K562 (cell line): ENCODE measurements around the gene UTP25. TPM values are rescaled to one million over a fixed set of nuclear protein-coding genes. Genes with fewer than 3 reads are reported as not detected.

Source experiments
- ATAC-seq: fragments of 200-7000 bp; cut with Tn5 transposase; 3 replicates; pipeline ENCODE4 v1.9.1; 2020; ENCODE audit warnings: moderate library complexity
- BruUV-seq: library from RNA; stranded (reverse); fragments of 400-500 nt; replicated peaks from 2 replicates; lab custom pipeline; 2021; lab: Mats Ljungman, UMichigan
- CTCF ChIA-PET: fragments of 300-600 bp; formaldehyde crosslinking; extraction: SDS; loops from one replicate; lab custom pipeline; 2021; ENCODE audit warnings: low intra/inter-chr PET ratio; lab: Yijun Ruan, JAX
- POLR2A ChIA-PET: fragments of 300-600, 350-650 bp; sonication (Branson Sonifier 250); formaldehyde crosslinking; extraction: SDS; loops from one replicate; lab custom pipeline; 2021; ENCODE audit warnings: antibody characterized with exemption, inconsistent platforms; lab: Yijun Ruan, JAX
- DNase-seq, 4 experiments: peaks; one replicate each; pipeline versions ENCODE4 v3.0.0 to v3.0.0-alpha.2; 2011 to 2018; ENCODE audit warnings: low spot score in 3 of 4, mixed read lengths in 3 of 4; ENCODE audit errors: extremely low read depth in 1 of 4
- FAIRE-seq: peaks from 2 replicates; lab custom pipeline; 2011; peaks lifted over from hg19 to GRCh38; lab: Jason Lieb, UNC
- H2AFZ ChIP-seq: 2 replicates; pipeline ENCODE4 v1.6.0; 2011; ENCODE audit warnings: low read depth, low read length, control low read depth, inconsistent platforms
- H3K27ac ChIP-seq: fragments of 200-600 bp; 3 replicates; pipeline ENCODE4 v1.8.0; 2011; ENCODE audit warnings: low read depth, mild to moderate bottlenecking, control low read depth, inconsistent platforms, low read length, moderate library complexity, mixed read lengths; ENCODE audit errors: extremely low read depth
- H3K27me3 ChIP-seq, 2 experiments: fragments of 300-600 bp in 1 of 2; 2 replicates in 1 of 2; 3 replicates in 1 of 2; pipeline versions ENCODE4 v1.6.0 to v1.8.0; 2011; ENCODE audit warnings: inconsistent platforms in 2 of 2, low read length in 2 of 2, mild to moderate bottlenecking in 1 of 2, mixed read lengths in 1 of 2, moderate library complexity in 1 of 2; ENCODE audit not compliant: control insufficient read depth in 2 of 2, insufficient read depth in 2 of 2
- H3K36me3 ChIP-seq: fragments of 300-600 bp; 3 replicates; pipeline ENCODE4 v1.8.0; 2011; ENCODE audit warnings: mild to moderate bottlenecking, low read length, inconsistent platforms; ENCODE audit not compliant: control insufficient read depth, insufficient read depth
- H3K4me1 ChIP-seq, 2 experiments: fragments of 200-600 bp in 1 of 2; replicated peaks in 1 of 2; 2 replicates in 1 of 2; 3 replicates in 1 of 2; pipeline versions ENCODE4 v1.5.1 to v1.8.0; 2011; ENCODE audit warnings: inconsistent platforms in 2 of 2, low read length in 2 of 2, mild to moderate bottlenecking in 1 of 2, mixed read lengths in 1 of 2, moderate library complexity in 1 of 2; ENCODE audit not compliant: control insufficient read depth in 2 of 2, insufficient read depth in 2 of 2
- H3K4me2 ChIP-seq: 2 replicates; pipeline ENCODE4 v1.6.1; 2011; ENCODE audit warnings: low read length, control low read depth, inconsistent platforms, mixed read lengths; ENCODE audit not compliant: insufficient read depth
- H3K4me3 ChIP-seq: fragments of 200-600 bp; sonication (generic), shearing (Covaris generic); 2 replicates; pipeline ENCODE4 v1.5.1; 2016; ENCODE audit warnings: control low read depth, inconsistent platforms
- H3K79me2 ChIP-seq: fragments of 200-600 bp; 3 replicates; pipeline ENCODE4 v1.8.0; 2011; ENCODE audit warnings: low read length, inconsistent platforms; ENCODE audit not compliant: control insufficient read depth, insufficient read depth
- H3K9ac ChIP-seq, 2 experiments: 2 replicates each; pipeline versions ENCODE4 v1.6.0 to v1.6.1; 2011; ENCODE audit warnings: low read depth in 2 of 2, low read length in 2 of 2, control low read depth in 1 of 2, inconsistent platforms in 1 of 2, mild to moderate bottlenecking in 1 of 2, mixed read lengths in 1 of 2; ENCODE audit not compliant: insufficient read depth in 1 of 2
- H3K9me1 ChIP-seq: one replicate; pipeline ENCODE4 v1.6.0; 2011; ENCODE audit warnings: inconsistent platforms, mild to moderate bottlenecking, low read length, moderate library complexity; ENCODE audit not compliant: control insufficient read depth, insufficient read depth
- H3K9me3 ChIP-seq: replicated peaks from 2 replicates; pipeline ENCODE4 v1.5.1; 2011; ENCODE audit warnings: low read depth, low read length, inconsistent platforms; ENCODE audit not compliant: control insufficient read depth, insufficient read depth
- H4K20me1 ChIP-seq: replicated peaks from 2 replicates; pipeline ENCODE4 v1.6.1; 2011; ENCODE audit warnings: low read length, inconsistent platforms, mixed read lengths; ENCODE audit not compliant: control insufficient read depth, insufficient read depth
- COPS2 ChIP-seq: fragments of 450-650 bp; conservative IDR thresholded peaks from 2 replicates; pipeline ENCODE4 v1.6.1; 2016; ENCODE audit warnings: mild to moderate bottlenecking, moderate library complexity
- ESRRB ChIP-seq: fragments of 250-450 bp; sonication (Bioruptor Pico); IDR thresholded peaks from 2 replicates; pipeline ENCODE4 v1.5.0; 2020; ENCODE audit warnings: mild to moderate bottlenecking, moderate library complexity, borderline replicate concordance
- EWSR1 ChIP-seq: fragments of 450-650 bp; IDR thresholded peaks from 2 replicates; pipeline ENCODE4 v1.6.1; 2018; ENCODE audit warnings: borderline replicate concordance, mild to moderate bottlenecking, low read depth, moderate library complexity; ENCODE audit not compliant: partially characterized antibody
- FOXJ3 ChIP-seq: sonication (generic); formaldehyde crosslinking; IDR thresholded peaks from 2 replicates; pipeline ENCODE4 v1.4.0; 2020; ENCODE audit warnings: mild to moderate bottlenecking, missing genetic modification reagents
- GATAD2B ChIP-seq: fragments of 450-650 bp; IDR thresholded peaks from 2 replicates; pipeline ENCODE4 v1.6.1; 2017; ENCODE audit warnings: mild to moderate bottlenecking, borderline replicate concordance
- HIVEP1 ChIP-seq: fragments of 250-450 bp; sonication (Bioruptor Pico); IDR thresholded peaks from 2 replicates; pipeline ENCODE4 v1.4.0; 2020; ENCODE audit warnings: mild to moderate bottlenecking
- NR1H2 ChIP-seq: sonication (generic); formaldehyde crosslinking; IDR thresholded peaks from 2 replicates; pipeline ENCODE4 v1.4.0; 2020; ENCODE audit warnings: mild to moderate bottlenecking, missing genetic modification reagents
- SMARCA4 ChIP-seq: fragments of 450-650 bp; IDR thresholded peaks from 2 replicates; pipeline ENCODE4 v1.6.1; 2016
- TAF9B ChIP-seq: fragments of 450-650 bp; IDR thresholded peaks from 2 replicates; pipeline ENCODE4 v1.6.1; 2018; ENCODE audit warnings: mild to moderate bottlenecking; ENCODE audit not compliant: partially characterized antibody
- XRCC3 ChIP-seq: fragments of 450-650 bp; IDR thresholded peaks from 2 replicates; pipeline ENCODE4 v1.6.1; 2017; ENCODE audit warnings: mild to moderate bottlenecking, moderate library complexity
- ZNF134 ChIP-seq: fragments of 250-450 bp; sonication (Bioruptor Pico); conservative IDR thresholded peaks from 2 replicates; pipeline ENCODE4 v1.4.0; 2020
- ZNF354B ChIP-seq: fragments of 250-450 bp; sonication (Bioruptor Pico); IDR thresholded peaks from 2 replicates; pipeline ENCODE4 v1.4.0; 2020
- WGBS: fragments of 100-300 bp; shearing (Covaris generic); methylation state at CpG from one replicate; pipeline ENCODE4 v1.1.6; 2016; ENCODE audit warnings: low coverage, mixed read lengths; ENCODE audit not compliant: insufficient coverage; ENCODE audit errors: missing lambda C conversion rate; 5-methylcytosine and 5-hydroxymethylcytosine counted together
- in situ Hi-C: fragments of 300-500 bp; cut with MboI; formaldehyde crosslinking; loops from 4 replicates; pipeline ENCODE4 v1.15.0; 2018; ENCODE audit warnings: inconsistent platforms, mixed read lengths
- intact Hi-C: fragments of 100-400 bp; cut with micrococcal nuclease; formaldehyde crosslinking; loops from 2 replicates; pipeline ENCODE4 v1.14.2; 2022
- polyA plus RNA-seq, 8 experiments: library from polyadenylated mRNA; depleted of rRNA in 4 of 8; stranded (reverse) in 5 of 8; unstranded in 3 of 8; fragments of >200 nt; fragmentation: Nextera tagmentation in 2 of 8; fragmentation: Illumina TruSeq in 1 of 8; extraction: Ambion mirVana in 2 of 8; extraction: Trizol in 1 of 8; gene quantifications; 2 replicates each; pipeline versions ENCODE4 v1.2.1 to v1.2.3, GENCODE V29; 2011 to 2014; ENCODE audit warnings: inconsistent platforms in 1 of 8, missing spikeins in 1 of 8
- total RNA-seq, 7 experiments: library from RNA; depleted of rRNA in 6 of 7; stranded (reverse); fragments of >200 nt in 6 of 7; fragmentation: Illumina TruSeq in 2 of 7; extraction: Trizol in 2 of 7; gene quantifications; 2 replicates each; pipeline versions ENCODE4 v1.2.1 to v1.2.3, GENCODE V29; 2011 to 2021; ENCODE audit warnings: low replicate concordance in 1 of 7
- TF ChIP-seq, protein P1 (sequence below): fragments of 250-450 bp; sonication (Bioruptor Pico); IDR thresholded peaks from 2 replicates; pipeline ENCODE4 v1.8.0; 2022; ENCODE audit warnings: moderate library complexity, mild to moderate bottlenecking, inconsistent platforms
- TF ChIP-seq, protein P2 (sequence below): fragments of 450-650 bp; IDR thresholded peaks from 2 replicates; pipeline ENCODE4 v1.6.1; 2017; ENCODE audit warnings: antibody characterized with exemption, mild to moderate bottlenecking
- TF ChIP-seq, protein P3 (sequence below): fragments of 150-350 bp; conservative IDR thresholded peaks from 2 replicates; pipeline ENCODE4 v1.6.1; 2014; ENCODE audit warnings: low read length

Gene UTP25
- total and polyA plus RNA-seq, 9 of the 15 experiments (the other 6 are each of a cell fraction or from before 2014, with no cell fraction given), result 5.7 to 17.6 (median 12.0) TPM

DNA sequence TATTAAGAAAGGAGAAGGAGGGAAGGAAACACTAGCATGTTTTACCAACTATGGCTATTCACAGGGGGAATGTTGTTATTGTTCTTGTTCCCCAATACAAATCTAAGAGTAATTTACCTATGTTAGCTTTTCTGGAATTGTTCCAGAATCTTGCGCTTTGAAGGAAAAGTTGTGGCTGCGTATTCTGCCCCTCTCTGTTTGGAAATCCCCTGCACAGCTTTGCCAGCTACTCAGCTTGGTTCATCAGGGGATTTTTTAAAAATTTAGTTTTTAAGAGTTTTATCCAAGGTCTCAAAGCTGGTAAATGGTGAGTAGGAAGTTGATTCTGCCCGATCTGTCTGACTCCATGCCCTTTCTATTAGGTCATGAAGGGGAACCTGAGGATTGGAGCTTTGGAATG is 12.3 kb upstream of the UTP25 start:
- Histone ChIP-seq H3K36me3 (no peaks in the 10 kb centered on the region), H3K4me1 (no peaks in the 10 kb centered on the region; a peak in 1 of 5 replicates), H3K27me3 (peaks cover 0 to 8% of the 10 kb centered on the region in 2 experiments; a peak in 2 of 5 replicates), H2AFZ (no peak overlapping the region), H3K4me3 (no peak overlapping the region), H3K9me3 (no peaks in the 10 kb centered on the region), H3K4me2 (no peak overlapping the region), H3K9me1 (no peaks in the 10 kb centered on the region), H3K9ac (no peak overlapping the region), H4K20me1 (no peaks in the 10 kb centered on the region), H3K27ac (no peak overlapping the region), H3K79me2 (no peaks in the 10 kb centered on the region)
- 48% methylated on average over 3 of the region's 3 CpGs for WGBS
- CTCF ChIA-PET, result no interaction called here
- POLR2A ChIA-PET, result interaction anchor here (1.0 to 1.3 kb wide), 2 partner anchors 8 to 10 kb away, joined by 5 to 6 read pairs; partner anchors contain the start of gene IRF6
- intact Hi-C loops (no loop called here), in situ Hi-C loops (no loop called here)
- FAIRE-seq (peak; percentile 57), ATAC-seq (no peak), DNase-seq (no peak)
- no TSS peak for BruUV-seq
- TF ChIP-seq, protein P1, sequence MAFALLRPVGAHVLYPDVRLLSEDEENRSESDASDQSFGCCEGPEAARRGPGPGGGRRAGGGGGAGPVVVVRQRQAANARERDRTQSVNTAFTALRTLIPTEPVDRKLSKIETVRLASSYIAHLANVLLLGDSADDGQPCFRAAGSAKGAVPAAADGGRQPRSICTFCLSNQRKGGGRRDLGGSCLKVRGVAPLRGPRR (CRISPR knock-in tag), result no peak
- TF ChIP-seq, protein P2, sequence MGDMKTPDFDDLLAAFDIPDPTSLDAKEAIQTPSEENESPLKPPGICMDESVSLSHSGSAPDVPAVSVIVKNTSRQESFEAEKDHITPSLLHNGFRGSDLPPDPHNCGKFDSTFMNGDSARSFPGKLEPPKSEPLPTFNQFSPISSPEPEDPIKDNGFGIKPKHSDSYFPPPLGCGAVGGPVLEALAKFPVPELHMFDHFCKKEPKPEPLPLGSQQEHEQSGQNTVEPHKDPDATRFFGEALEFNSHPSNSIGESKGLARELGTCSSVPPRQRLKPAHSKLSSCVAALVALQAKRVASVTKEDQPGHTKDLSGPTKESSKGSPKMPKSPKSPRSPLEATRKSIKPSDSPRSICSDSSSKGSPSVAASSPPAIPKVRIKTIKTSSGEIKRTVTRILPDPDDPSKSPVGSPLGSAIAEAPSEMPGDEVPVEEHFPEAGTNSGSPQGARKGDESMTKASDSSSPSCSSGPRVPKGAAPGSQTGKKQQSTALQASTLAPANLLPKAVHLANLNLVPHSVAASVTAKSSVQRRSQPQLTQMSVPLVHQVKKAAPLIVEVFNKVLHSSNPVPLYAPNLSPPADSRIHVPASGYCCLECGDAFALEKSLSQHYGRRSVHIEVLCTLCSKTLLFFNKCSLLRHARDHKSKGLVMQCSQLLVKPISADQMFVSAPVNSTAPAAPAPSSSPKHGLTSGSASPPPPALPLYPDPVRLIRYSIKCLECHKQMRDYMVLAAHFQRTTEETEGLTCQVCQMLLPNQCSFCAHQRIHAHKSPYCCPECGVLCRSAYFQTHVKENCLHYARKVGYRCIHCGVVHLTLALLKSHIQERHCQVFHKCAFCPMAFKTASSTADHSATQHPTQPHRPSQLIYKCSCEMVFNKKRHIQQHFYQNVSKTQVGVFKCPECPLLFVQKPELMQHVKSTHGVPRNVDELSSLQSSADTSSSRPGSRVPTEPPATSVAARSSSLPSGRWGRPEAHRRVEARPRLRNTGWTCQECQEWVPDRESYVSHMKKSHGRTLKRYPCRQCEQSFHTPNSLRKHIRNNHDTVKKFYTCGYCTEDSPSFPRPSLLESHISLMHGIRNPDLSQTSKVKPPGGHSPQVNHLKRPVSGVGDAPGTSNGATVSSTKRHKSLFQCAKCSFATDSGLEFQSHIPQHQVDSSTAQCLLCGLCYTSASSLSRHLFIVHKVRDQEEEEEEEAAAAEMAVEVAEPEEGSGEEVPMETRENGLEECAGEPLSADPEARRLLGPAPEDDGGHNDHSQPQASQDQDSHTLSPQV, result no peak
- TF ChIP-seq ZNF134, result no peak
- TF ChIP-seq NR1H2, result no peak
- TF ChIP-seq TAF9B, result no peak
- TF ChIP-seq SMARCA4, result no peak
- TF ChIP-seq ZNF354B (CRISPR knock-in tag), result no peak
- TF ChIP-seq, protein P3, sequence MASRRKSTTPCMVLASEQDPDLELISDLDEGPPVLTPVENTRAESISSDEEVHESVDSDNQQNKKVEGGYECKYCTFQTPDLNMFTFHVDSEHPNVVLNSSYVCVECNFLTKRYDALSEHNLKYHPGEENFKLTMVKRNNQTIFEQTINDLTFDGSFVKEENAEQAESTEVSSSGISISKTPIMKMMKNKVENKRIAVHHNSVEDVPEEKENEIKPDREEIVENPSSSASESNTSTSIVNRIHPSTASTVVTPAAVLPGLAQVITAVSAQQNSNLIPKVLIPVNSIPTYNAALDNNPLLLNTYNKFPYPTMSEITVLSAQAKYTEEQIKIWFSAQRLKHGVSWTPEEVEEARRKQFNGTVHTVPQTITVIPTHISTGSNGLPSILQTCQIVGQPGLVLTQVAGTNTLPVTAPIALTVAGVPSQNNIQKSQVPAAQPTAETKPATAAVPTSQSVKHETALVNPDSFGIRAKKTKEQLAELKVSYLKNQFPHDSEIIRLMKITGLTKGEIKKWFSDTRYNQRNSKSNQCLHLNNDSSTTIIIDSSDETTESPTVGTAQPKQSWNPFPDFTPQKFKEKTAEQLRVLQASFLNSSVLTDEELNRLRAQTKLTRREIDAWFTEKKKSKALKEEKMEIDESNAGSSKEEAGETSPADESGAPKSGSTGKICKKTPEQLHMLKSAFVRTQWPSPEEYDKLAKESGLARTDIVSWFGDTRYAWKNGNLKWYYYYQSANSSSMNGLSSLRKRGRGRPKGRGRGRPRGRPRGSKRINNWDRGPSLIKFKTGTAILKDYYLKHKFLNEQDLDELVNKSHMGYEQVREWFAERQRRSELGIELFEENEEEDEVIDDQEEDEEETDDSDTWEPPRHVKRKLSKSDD, result no peak
- no peak for TF ChIP-seq GATAD2B
- no peak for TF ChIP-seq EWSR1
- no peak for TF ChIP-seq HIVEP1 (CRISPR knock-in tag)
- TF ChIP-seq COPS2, result no peak
- TF ChIP-seq FOXJ3 (CRISPR knock-in tag), result no peak
- TF ChIP-seq XRCC3, result no peak
- TF ChIP-seq ESRRB (CRISPR knock-in tag), result no peak
